ENCODE results near the gene ZNF804A.

DNA sequence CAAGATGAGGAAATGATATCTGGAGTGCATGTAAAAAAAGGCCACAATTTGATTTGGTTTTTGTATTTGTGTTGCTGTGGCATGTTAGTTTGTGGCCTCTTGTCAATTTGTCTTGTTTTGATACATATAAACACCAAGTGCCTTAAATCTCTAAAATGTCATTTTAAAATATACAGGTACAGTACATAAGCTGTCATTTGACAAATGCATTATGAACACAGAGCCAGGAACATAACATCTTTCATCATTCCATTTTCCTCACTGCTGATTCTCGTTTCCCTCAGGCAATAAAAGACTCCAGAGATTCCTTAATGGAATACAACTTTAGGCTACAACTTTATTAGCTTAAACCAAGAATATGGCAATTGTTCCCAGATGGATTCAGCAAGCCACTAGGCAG is 217.5 kb downstream of the ZNF804A start:
- TF ChIP-seq CTCF (IDR thresholded peaks at IDR 0.05; ENCODE audit: low read depth, low read length, poor library complexity, severe bottlenecking), result no peak
- no peak for TF ChIP-seq EZH2phosphoT487 (IDR thresholded peaks at IDR 0.05; ENCODE audit: borderline replicate concordance, low read length)
